Measurements from ENCODE around the gene TRERF1. TPM values are rescaled to one million over a fixed set of nuclear protein-coding genes. Genes with fewer than 3 reads are reported as not detected.

The TRERF1 gene
- polyA plus RNA-seq, 1 donor (not counting 4 experiments of a cell fraction or from before 2014, with no cell fraction given): 4.8 TPM

- H3K27me3 ChIP-seq (ENCODE audit: control insufficient read depth, extremely low read depth, insufficient read depth, low read length): no peaks in the 10 kb centered on the region
- peaks cover 2% of the 10 kb centered on the region for H3K9me1 ChIP-seq (ENCODE audit: control insufficient read depth, extremely low read depth, insufficient read depth, low read length)
- no peaks in the 10 kb centered on the region for H3K9me3 ChIP-seq (ENCODE audit: control insufficient read depth, low read depth, low read length)
- H3K4me2 ChIP-seq (ENCODE audit: control insufficient read depth, extremely low read depth, insufficient read depth, low read depth, low read length): peak overlapping the region; percentile 93
- dilution Hi-C loops (cut with MboI; ENCODE audit: extremely low pct_ligation_motif_present, low sequenced_read_pairs): no loop called here
- H3K4me3 ChIP-seq (ENCODE audit: control insufficient read depth in 2 of 3, extremely low read depth in 1 of 3, insufficient read depth in 2 of 3, low read depth in 1 of 3, low read length in 3 of 3): peak overlapping the region in 1 of 3 experiments; percentile 2
- H4K20me1 ChIP-seq (ENCODE audit: control insufficient read depth, extremely low read depth, insufficient read depth, low read length): no peaks in the 10 kb centered on the region
- H3K36me3 ChIP-seq (ENCODE audit: control insufficient read depth in 2 of 2, extremely low read depth in 1 of 2, insufficient read depth in 2 of 2, low read length in 2 of 2): no peaks in the 10 kb centered on the region
- H3K4me1 ChIP-seq (ENCODE audit: control insufficient read depth, extremely low read depth, insufficient read depth, low read length): peaks cover 64% of the 10 kb centered on the region
- FAIRE-seq (peak; percentile 86), DNase-seq (ENCODE audit: low read depth, low spot score) (peak; percentile 85)
- no peak for TF ChIP-seq CTCF (optimal IDR thresholded peaks at IDR 0.05 in 1 of 3, IDR thresholded peaks at IDR 0.05 in 1 of 3, conservative IDR thresholded peaks at IDR 0.05 in 1 of 3; ENCODE audit: extremely low read depth in 1 of 3, insufficient read depth in 2 of 3, low read length in 3 of 3)
- no peak for TF ChIP-seq EZH2 (IDR thresholded peaks at IDR 0.05; ENCODE audit: low read length)
- peaks cover 30% of the 10 kb centered on the region for H3K79me2 ChIP-seq (ENCODE audit: control insufficient read depth, insufficient read depth, low read length)
- H2AFZ ChIP-seq (ENCODE audit: control insufficient read depth, low read length): no peak overlapping the region
- peak overlapping the region; percentile 61 for H3K9ac ChIP-seq (ENCODE audit: control insufficient read depth, extremely low read depth, insufficient read depth, low read length)
- H3K27ac ChIP-seq (ENCODE audit: control insufficient read depth, insufficient read depth, low read length): peak overlapping the region; percentile 92
Measured at GRCh38 chr6:42404484-42404883, 47.2 kb downstream of the TRERF1 start.

GRCh38 chr6:42403831-42404230, 47.9 kb downstream of the TRERF1 start:
- peak overlapping the region; percentile 20 to 47 (median 47) for H3K4me3 ChIP-seq (ENCODE audit: control insufficient read depth in 2 of 3, extremely low read depth in 1 of 3, insufficient read depth in 2 of 3, low read depth in 1 of 3, low read length in 3 of 3)
- dilution Hi-C loops (cut with MboI; ENCODE audit: extremely low pct_ligation_motif_present, low sequenced_read_pairs): no loop called here
- peaks cover 64% of the 10 kb centered on the region for H3K4me1 ChIP-seq (ENCODE audit: control insufficient read depth, extremely low read depth, insufficient read depth, low read length)
- H3K9me1 ChIP-seq (ENCODE audit: control insufficient read depth, extremely low read depth, insufficient read depth, low read length): peaks cover 2% of the 10 kb centered on the region
- peak overlapping the region; percentile 41 for H3K9ac ChIP-seq (ENCODE audit: control insufficient read depth, extremely low read depth, insufficient read depth, low read length)
- H3K27me3 ChIP-seq (ENCODE audit: control insufficient read depth, extremely low read depth, insufficient read depth, low read length): no peaks in the 10 kb centered on the region
- H4K20me1 ChIP-seq (ENCODE audit: control insufficient read depth, extremely low read depth, insufficient read depth, low read length): no peaks in the 10 kb centered on the region
- no peak for FAIRE-seq
- TF ChIP-seq CTCF (optimal IDR thresholded peaks at IDR 0.05 in 1 of 3, IDR thresholded peaks at IDR 0.05 in 1 of 3, conservative IDR thresholded peaks at IDR 0.05 in 1 of 3; ENCODE audit: extremely low read depth in 1 of 3, insufficient read depth in 2 of 3, low read length in 3 of 3): no peak
- TF ChIP-seq EZH2 (IDR thresholded peaks at IDR 0.05; ENCODE audit: low read length): no peak
- H2AFZ ChIP-seq (ENCODE audit: control insufficient read depth, low read length): no peak overlapping the region
- H3K4me2 ChIP-seq (ENCODE audit: control insufficient read depth, extremely low read depth, insufficient read depth, low read depth, low read length): peak overlapping the region; percentile 93
- no peak for DNase-seq (ENCODE audit: low read depth, low spot score)
- no peaks in the 10 kb centered on the region for H3K9me3 ChIP-seq (ENCODE audit: control insufficient read depth, low read depth, low read length)
- peak overlapping the region; percentile 92 for H3K27ac ChIP-seq (ENCODE audit: control insufficient read depth, insufficient read depth, low read length)
- H3K36me3 ChIP-seq (ENCODE audit: control insufficient read depth in 2 of 2, extremely low read depth in 1 of 2, insufficient read depth in 2 of 2, low read length in 2 of 2): peaks cover 0 to 3% of the 10 kb centered on the region in 2 experiments
- H3K79me2 ChIP-seq (ENCODE audit: control insufficient read depth, insufficient read depth, low read length): peaks cover 34% of the 10 kb centered on the region

Measured in keratinocyte (primary cell).